GM12801 (cell line): Measurements from ENCODE around the gene GABRB1.

Experiments
- TF ChIP-seq, protein P1 (sequence below): IDR thresholded peaks from one replicate; pipeline ENCODE4 v1.5.1; 2011; ENCODE audit warnings: control low read depth; ENCODE audit not compliant: insufficient read length; ENCODE audit errors: extremely low read depth

GABRB1 gene

DNA sequence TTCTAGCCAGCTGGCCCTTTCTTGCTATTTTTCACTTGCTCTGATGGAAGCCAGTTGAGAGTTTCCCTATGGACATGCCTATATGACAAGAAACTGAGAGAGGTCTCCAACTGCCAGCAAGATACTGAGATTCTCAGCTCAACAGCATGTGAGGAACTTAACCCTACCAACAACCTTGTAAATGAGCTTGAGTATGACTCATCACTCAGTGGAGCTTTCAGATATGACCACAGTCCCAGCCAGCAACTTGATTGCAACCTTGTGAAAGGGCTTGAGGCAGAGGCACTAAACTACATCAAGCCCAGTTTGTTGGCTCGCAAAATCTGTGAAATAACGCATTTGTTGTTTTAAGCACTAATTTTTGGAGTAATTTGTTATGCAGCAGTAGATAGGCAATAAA, 256.4 kb downstream of the GABRB1 start:
- TF ChIP-seq, protein P1, sequence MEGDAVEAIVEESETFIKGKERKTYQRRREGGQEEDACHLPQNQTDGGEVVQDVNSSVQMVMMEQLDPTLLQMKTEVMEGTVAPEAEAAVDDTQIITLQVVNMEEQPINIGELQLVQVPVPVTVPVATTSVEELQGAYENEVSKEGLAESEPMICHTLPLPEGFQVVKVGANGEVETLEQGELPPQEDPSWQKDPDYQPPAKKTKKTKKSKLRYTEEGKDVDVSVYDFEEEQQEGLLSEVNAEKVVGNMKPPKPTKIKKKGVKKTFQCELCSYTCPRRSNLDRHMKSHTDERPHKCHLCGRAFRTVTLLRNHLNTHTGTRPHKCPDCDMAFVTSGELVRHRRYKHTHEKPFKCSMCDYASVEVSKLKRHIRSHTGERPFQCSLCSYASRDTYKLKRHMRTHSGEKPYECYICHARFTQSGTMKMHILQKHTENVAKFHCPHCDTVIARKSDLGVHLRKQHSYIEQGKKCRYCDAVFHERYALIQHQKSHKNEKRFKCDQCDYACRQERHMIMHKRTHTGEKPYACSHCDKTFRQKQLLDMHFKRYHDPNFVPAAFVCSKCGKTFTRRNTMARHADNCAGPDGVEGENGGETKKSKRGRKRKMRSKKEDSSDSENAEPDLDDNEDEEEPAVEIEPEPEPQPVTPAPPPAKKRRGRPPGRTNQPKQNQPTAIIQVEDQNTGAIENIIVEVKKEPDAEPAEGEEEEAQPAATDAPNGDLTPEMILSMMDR, result no peak

DNA sequence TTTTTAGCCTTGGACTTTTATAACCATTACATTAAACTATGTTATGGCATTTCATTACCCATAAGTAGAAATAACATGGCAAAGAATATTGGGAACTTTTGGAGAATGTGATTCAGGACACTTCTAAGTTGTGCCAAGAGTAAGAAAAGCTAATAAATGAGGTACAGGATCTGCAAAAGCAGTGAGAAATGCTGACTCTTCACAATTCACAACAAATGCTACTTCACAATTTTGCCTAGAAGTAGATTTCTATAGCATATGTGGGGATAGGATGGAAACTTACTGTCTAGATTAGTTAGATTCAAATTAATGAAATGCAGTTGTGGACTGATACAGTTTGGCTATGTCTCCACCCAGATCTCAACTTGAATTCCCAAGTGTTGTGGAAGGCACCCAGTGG, 258.4 kb downstream of the GABRB1 start:
- TF ChIP-seq, protein P1, result no peak

DNA sequence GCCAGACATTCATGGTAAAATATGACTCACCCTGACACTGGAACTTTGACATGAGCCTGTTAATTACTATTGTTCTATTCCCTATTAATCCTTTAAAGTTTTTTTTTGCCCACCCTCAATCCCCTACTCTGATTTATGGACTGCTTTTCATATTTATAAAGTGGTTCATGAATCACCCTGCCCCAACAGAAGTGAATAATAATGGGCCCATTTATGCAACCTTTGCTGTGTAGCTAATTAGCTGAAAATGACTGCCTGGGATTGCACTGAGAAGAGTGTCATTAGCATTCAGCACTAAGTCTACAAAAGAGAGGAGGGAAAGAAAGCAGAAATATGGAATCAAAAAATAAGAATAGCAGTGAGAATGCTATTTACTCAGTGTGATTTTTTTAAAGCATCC, 277.8 kb downstream of the GABRB1 start:
- TF ChIP-seq, protein P1, result no peak

DNA sequence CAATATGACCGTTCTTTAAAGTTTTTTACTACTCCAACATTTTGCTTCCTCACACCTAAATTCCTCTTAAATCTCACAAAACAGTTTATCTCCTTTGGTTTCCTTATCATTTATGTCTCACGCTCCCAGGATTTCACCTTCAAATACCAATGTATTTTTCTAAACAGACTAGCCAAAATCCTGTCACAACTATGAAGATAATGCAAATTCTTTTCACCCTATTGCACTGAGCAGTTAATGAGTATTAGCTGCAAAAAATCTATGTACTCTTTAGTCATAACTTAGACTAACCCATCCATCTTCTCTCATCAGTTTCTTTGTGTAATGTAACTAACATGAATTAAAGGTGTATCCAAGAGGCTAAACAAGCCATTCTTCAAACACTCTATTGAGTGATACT, 280.8 kb downstream of the GABRB1 start:
- TF ChIP-seq, protein P1, result no peak

DNA sequence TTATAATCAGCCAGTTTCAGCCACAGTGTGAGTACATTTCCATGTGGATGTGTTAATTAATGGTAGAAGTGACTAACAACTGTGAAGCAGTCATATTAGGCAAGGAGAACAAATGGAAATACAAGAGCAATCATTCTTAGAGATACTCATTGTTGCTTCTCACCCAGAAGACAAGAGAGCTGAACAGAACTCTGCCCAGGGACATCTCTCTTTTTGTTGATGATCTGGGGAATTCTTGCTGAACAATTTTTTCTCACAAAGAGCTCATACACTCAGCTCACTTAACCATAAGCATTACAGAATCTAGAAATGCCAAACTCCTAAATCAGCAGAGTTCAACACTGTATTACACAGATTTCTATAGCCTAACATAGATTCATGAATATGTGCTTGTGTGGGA, 282.0 kb downstream of the GABRB1 start:
- TF ChIP-seq, protein P1, result no peak

DNA sequence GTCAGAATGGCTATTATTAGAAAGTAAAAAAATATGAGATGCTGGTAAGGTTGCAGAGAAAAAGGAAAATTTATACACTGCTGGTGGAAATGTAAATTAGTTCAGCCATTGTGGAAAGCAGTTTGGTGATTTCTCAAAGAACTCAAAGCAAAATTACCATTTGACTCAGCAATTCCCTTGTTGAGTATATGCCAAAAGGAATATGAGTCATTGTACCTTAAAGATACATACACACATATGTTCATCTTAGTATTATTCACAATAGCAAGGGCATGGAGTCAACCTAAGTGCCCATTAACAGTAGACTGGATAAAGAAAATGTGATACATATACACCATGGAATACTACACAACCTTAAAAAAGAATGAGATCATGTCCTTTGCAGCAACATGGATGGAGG, 284.0 kb downstream of the GABRB1 start:
- TF ChIP-seq, protein P1, result no peak

DNA sequence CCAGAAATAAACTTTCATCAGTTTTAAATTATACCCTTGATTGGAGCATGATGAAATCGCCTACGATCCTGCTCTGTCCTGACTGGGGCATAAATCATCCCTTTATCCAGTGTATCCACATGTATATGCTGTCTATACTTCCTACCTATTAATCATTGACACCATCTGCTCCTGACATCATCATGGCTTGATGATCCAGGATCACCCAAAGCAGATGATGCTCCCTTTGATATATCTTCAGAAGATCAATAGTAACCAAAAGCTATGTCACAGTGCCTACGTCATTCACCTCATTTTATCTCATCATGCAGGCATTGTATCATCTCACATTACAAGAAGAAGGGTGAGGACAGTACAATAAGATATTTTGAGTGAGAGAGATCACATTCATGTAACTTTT, 294.7 kb downstream of the GABRB1 start:
- TF ChIP-seq, protein P1, result no peak

DNA sequence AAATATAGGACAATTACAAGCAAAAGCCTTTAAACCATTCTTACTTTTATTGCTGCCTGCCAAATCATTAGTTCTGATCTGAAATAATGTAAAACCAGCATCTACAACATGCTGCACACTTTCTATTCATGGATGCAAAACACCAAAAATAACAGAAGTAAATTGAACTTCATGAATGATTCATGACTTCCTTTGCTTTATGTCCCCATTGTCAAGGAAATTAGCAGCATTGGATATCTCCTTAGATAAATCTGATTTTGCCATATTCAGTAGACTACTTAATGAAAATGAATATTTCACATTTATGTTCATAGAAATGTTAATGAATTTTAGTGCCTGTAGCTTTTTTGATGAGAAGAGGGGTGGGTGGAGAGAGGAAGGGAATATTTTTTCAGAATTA, 299.5 kb downstream of the GABRB1 start:
- TF ChIP-seq, protein P1, result no peak
